ENCODE results near the gene REC114. TPM values are rescaled to one million over a fixed set of nuclear protein-coding genes. Genes with fewer than 3 reads are reported as not detected.

REC114 gene
- polyA plus RNA-seq, 1 donor (not counting 4 experiments of a cell fraction or from before 2014, with no cell fraction given): not detected

DNA sequence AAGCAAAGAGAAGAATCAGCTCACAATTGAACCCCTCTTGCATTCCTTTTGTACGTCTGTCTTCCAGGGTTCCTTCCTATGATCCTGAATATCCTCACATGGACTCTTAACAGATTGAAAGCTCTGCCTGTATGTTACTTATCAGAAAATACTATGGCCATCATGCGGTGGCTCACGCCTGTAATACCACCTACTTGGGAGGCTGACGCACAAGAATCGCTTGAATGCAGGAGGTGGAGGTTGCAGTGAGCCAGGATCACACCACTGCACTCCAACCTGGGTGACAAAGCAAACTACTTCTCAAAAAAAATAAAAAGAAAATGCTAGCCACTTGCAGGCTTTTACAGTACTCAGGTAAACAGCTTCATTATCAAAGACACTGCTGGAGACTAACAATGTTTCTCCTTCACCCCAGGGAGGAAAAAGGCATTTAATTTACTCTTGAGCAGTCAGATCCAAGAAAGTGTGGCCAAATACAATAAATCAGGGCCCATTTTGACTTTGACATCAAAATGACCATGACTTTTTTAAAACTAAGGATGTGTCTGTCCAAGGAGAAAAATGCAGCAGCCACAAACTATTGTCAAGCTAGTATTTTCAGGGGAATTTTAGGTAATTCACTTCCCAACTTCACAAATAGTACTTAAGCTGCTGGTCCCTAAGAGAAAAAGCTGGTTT lies 162.9 kb downstream of the REC114 start:
- no peaks in the 10 kb centered on the region for H3K9me3 ChIP-seq (ENCODE audit: control insufficient read depth, low read depth, low read length)
- no peak overlapping the region for H3K9ac ChIP-seq (ENCODE audit: control insufficient read depth, extremely low read depth, insufficient read depth, low read length)
- no peak overlapping the region for H3K27ac ChIP-seq (ENCODE audit: control insufficient read depth, insufficient read depth, low read length)
- peaks cover 98% of the 10 kb centered on the region for H3K79me2 ChIP-seq (ENCODE audit: control insufficient read depth, insufficient read depth, low read length)
- H4K20me1 ChIP-seq (ENCODE audit: control insufficient read depth, extremely low read depth, insufficient read depth, low read length): peaks cover 18% of the 10 kb centered on the region
- dilution Hi-C loops (cut with MboI; ENCODE audit: extremely low pct_ligation_motif_present, low sequenced_read_pairs): no loop called here
- peaks cover 2% of the 10 kb centered on the region for H3K9me1 ChIP-seq (ENCODE audit: control insufficient read depth, extremely low read depth, insufficient read depth, low read length)
- no peak for TF ChIP-seq EZH2 (IDR thresholded peaks at IDR 0.05; ENCODE audit: low read length)
- TF ChIP-seq, protein P1, sequence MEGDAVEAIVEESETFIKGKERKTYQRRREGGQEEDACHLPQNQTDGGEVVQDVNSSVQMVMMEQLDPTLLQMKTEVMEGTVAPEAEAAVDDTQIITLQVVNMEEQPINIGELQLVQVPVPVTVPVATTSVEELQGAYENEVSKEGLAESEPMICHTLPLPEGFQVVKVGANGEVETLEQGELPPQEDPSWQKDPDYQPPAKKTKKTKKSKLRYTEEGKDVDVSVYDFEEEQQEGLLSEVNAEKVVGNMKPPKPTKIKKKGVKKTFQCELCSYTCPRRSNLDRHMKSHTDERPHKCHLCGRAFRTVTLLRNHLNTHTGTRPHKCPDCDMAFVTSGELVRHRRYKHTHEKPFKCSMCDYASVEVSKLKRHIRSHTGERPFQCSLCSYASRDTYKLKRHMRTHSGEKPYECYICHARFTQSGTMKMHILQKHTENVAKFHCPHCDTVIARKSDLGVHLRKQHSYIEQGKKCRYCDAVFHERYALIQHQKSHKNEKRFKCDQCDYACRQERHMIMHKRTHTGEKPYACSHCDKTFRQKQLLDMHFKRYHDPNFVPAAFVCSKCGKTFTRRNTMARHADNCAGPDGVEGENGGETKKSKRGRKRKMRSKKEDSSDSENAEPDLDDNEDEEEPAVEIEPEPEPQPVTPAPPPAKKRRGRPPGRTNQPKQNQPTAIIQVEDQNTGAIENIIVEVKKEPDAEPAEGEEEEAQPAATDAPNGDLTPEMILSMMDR (optimal IDR thresholded peaks at IDR 0.05 in 1 of 3, IDR thresholded peaks at IDR 0.05 in 1 of 3, conservative IDR thresholded peaks at IDR 0.05 in 1 of 3; ENCODE audit: extremely low read depth in 1 of 3, insufficient read depth in 2 of 3, low read length in 3 of 3): no peak
- no peaks in the 10 kb centered on the region for H3K27me3 ChIP-seq (ENCODE audit: control insufficient read depth, extremely low read depth, insufficient read depth, low read length)
- FAIRE-seq (no peak), DNase-seq (ENCODE audit: low read depth, low spot score) (no peak)
- H3K4me1 ChIP-seq (ENCODE audit: control insufficient read depth, extremely low read depth, insufficient read depth, low read length): peaks cover 37% of the 10 kb centered on the region
- no peak overlapping the region for H3K4me3 ChIP-seq (ENCODE audit: control insufficient read depth in 2 of 3, extremely low read depth in 1 of 3, insufficient read depth in 2 of 3, low read depth in 1 of 3, low read length in 3 of 3)
- H3K4me2 ChIP-seq (ENCODE audit: control insufficient read depth, extremely low read depth, insufficient read depth, low read depth, low read length): no peak overlapping the region
- peaks cover 0 to 4% of the 10 kb centered on the region in 2 experiments for H3K36me3 ChIP-seq (ENCODE audit: control insufficient read depth in 2 of 2, extremely low read depth in 1 of 2, insufficient read depth in 2 of 2, low read length in 2 of 2)
- no peak overlapping the region for H2AFZ ChIP-seq (ENCODE audit: control insufficient read depth, low read length)

DNA sequence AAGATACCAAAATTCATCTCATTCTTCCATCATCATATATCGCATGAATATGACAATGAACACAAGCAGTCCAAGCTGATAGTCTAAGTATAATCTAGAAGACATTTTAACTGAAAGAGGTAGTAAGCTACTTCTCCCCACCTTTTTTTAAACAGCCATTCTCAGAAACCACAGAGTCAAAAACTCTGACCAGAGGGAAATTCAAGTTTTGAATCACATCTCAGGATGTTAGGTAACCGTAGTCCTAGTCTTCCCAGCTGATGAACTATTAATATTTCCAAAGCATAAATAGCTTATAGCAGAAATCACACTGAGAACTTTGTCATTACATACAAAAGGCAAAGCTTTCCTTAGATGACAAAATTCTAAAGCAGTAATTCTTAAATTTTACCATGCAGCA lies 164.4 kb downstream of the REC114 start:
- Histone ChIP-seq H3K79me2 (ENCODE audit: control insufficient read depth, insufficient read depth, low read length) (peaks cover 99% of the 10 kb centered on the region), H4K20me1 (ENCODE audit: control insufficient read depth, extremely low read depth, insufficient read depth, low read length) (peaks cover 13% of the 10 kb centered on the region), H3K27ac (ENCODE audit: control insufficient read depth, insufficient read depth, low read length) (no peak overlapping the region), H3K4me2 (ENCODE audit: control insufficient read depth, extremely low read depth, insufficient read depth, low read depth, low read length) (no peak overlapping the region), H3K9ac (ENCODE audit: control insufficient read depth, extremely low read depth, insufficient read depth, low read length) (no peak overlapping the region), H3K27me3 (ENCODE audit: control insufficient read depth, extremely low read depth, insufficient read depth, low read length) (no peaks in the 10 kb centered on the region), H3K36me3 (ENCODE audit: control insufficient read depth in 2 of 2, extremely low read depth in 1 of 2, insufficient read depth in 2 of 2, low read length in 2 of 2) (peaks cover 0 to 4% of the 10 kb centered on the region in 2 experiments), H2AFZ (ENCODE audit: control insufficient read depth, low read length) (no peak overlapping the region), H3K9me1 (ENCODE audit: control insufficient read depth, extremely low read depth, insufficient read depth, low read length) (peaks cover 2% of the 10 kb centered on the region), H3K9me3 (ENCODE audit: control insufficient read depth, low read depth, low read length) (no peaks in the 10 kb centered on the region), H3K4me1 (ENCODE audit: control insufficient read depth, extremely low read depth, insufficient read depth, low read length) (peaks cover 22% of the 10 kb centered on the region), H3K4me3 (ENCODE audit: control insufficient read depth in 2 of 3, extremely low read depth in 1 of 3, insufficient read depth in 2 of 3, low read depth in 1 of 3, low read length in 3 of 3) (no peak overlapping the region)
- DNase-seq (ENCODE audit: low read depth, low spot score): no peak
- no peak for TF ChIP-seq EZH2 (IDR thresholded peaks at IDR 0.05; ENCODE audit: low read length)
- TF ChIP-seq, protein P1 (optimal IDR thresholded peaks at IDR 0.05 in 1 of 3, IDR thresholded peaks at IDR 0.05 in 1 of 3, conservative IDR thresholded peaks at IDR 0.05 in 1 of 3; ENCODE audit: extremely low read depth in 1 of 3, insufficient read depth in 2 of 3, low read length in 3 of 3): no peak
- FAIRE-seq: no peak
- dilution Hi-C loops (cut with MboI; ENCODE audit: extremely low pct_ligation_motif_present, low sequenced_read_pairs): no loop called here
